ENCODE measurements around the gene MSRB1. TPM values are rescaled to one million over a fixed set of nuclear protein-coding genes. Genes with fewer than 3 reads are reported as not detected.

MSRB1 gene
- total and polyA plus RNA-seq, 2 of the 13 experiments (the other 11 are each of a cell fraction or from before 2014, with no cell fraction given) = 32.1 to 75.4 TPM

GRCh38 chr16:1980770-1981087, 37.7 kb upstream of the MSRB1 start (continued):
- TF ChIP-seq LBX2 (CRISPR knock-in tag; IDR thresholded peaks at IDR 0.05; ENCODE audit: borderline replicate concordance) (no peak), HDAC2 (CRISPR knock-in tag; IDR thresholded peaks at IDR 0.05) (no peak), RBAK (CRISPR knock-in tag; IDR thresholded peaks at IDR 0.05) (no peak), TBX3 (IDR thresholded peaks at IDR 0.05; ENCODE audit: borderline replicate concordance) (no peak), ZNF235 (CRISPR knock-in tag; IDR thresholded peaks at IDR 0.05; ENCODE audit: borderline replicate concordance) (no peak), MXD4 (CRISPR knock-in tag; IDR thresholded peaks at IDR 0.05) (no peak), EED (CRISPR knock-in tag; IDR thresholded peaks at IDR 0.05) (no peak), ATF2 (CRISPR knock-in tag; IDR thresholded peaks at IDR 0.05) (no peak), ZNF230 (CRISPR knock-in tag; IDR thresholded peaks at IDR 0.05) (no peak), SCMH1 (CRISPR knock-in tag; IDR thresholded peaks at IDR 0.05; ENCODE audit: borderline replicate concordance) (no peak), MNT (IDR thresholded peaks at IDR 0.05) (no peak), ZNF547 (CRISPR knock-in tag; IDR thresholded peaks at IDR 0.05) (no peak)

All from HepG2 (cell line).